ENCODE measurements around the gene SPX. TPM values are rescaled to one million over a fixed set of nuclear protein-coding genes. Genes with fewer than 3 reads are reported as not detected.

Gene SPX
- 0.86 and 1.5 TPM in 2 replicates for total RNA-seq

GRCh38 chr12:21526053-21526452 is at the start of gene SPX:
SPX (plus strand) TSS chr12:21526296; CDS start chr12:21526473, 177 bp downstream.

GRCh38 chr12:21501258-21502163 is 24.6 kb upstream of the SPX start, which contains the start of the genes GOLT1B and RECQL:
GOLT1B (plus strand) TSS chr12:21501789; CDS start chr12:21501924, 135 bp downstream.
RECQL (minus strand) TSS chr12:21501635; CDS start chr12:21499570, 2,065 bp downstream.

Other genes starting within 250 kb of the SPX start
- gene SLCO1A2, start 191.4 kb upstream of the SPX start, total RNA-seq: not detected in 2 replicates
- gene IAPP, start 153.4 kb upstream of the SPX start, total RNA-seq: not detected in 2 replicates
- gene PYROXD1, start 88.6 kb upstream of the SPX start, total RNA-seq: 11.1 and 16.0 TPM in 2 replicates
- gene RECQL, start 24.7 kb upstream of the SPX start, total RNA-seq: 48.1 and 57.9 TPM in 2 replicates
- gene GOLT1B, start 24.5 kb upstream of the SPX start, total RNA-seq: 32.8 and 38.4 TPM in 2 replicates
- gene GYS2, start 78.6 kb downstream of the SPX start, total RNA-seq: not detected in 2 replicates
- gene LDHB, start 131.5 kb downstream of the SPX start, total RNA-seq: 531 and 987 TPM in 2 replicates
- gene KCNJ8, start 248.4 kb downstream of the SPX start, total RNA-seq: not detected in 2 replicates